HG03135 (cell line): ENCODE results near the gene MPZ.

ENCODE experiments used
- ATAC-seq: cut with Tn5 transposase; IDR thresholded peaks from one replicate; pipeline ENCODE4 v1.9.1; 2021; ENCODE audit warnings: mild to moderate bottlenecking, moderate library complexity; ENCODE audit not compliant: unreplicated experiment

Gene MPZ

GRCh38 chr1:161304927-161305866 is 4.6 kb downstream of the MPZ start:
- no peak for ATAC-seq

GRCh38 chr1:161300478-161300877 is 9.3 kb downstream of the MPZ start:
- ATAC-seq: no peak

GRCh38 chr1:161299347-161299746 is 10.4 kb downstream of the MPZ start:
- ATAC-seq: no peak

GRCh38 chr1:161298116-161298515 is 11.7 kb downstream of the MPZ start:
- ATAC-seq: peak; percentile 54

- no peak for ATAC-seq
Measured at GRCh38 chr1:161297415-161297814, 12.4 kb downstream of the MPZ start.

GRCh38 chr1:161290779-161291178 is 19.0 kb downstream of the MPZ start:
- ATAC-seq: no peak

GRCh38 chr1:161287482-161288054 is 22.2 kb downstream of the MPZ start:
- ATAC-seq: no peak

GRCh38 chr1:161285521-161285920 is 24.2 kb downstream of the MPZ start:
- ATAC-seq: no peak

- no peak for ATAC-seq
Measured at GRCh38 chr1:161285113-161285512, 24.7 kb downstream of the MPZ start.

- ATAC-seq: no peak
Measured at GRCh38 chr1:161282991-161283390, 26.8 kb downstream of the MPZ start.

- ATAC-seq: no peak
Measured at GRCh38 chr1:161274874-161275273, 34.9 kb downstream of the MPZ start.

- ATAC-seq: no peak
Measured at GRCh38 chr1:161273402-161273801, 36.4 kb downstream of the MPZ start.

- ATAC-seq: no peak
Measured at GRCh38 chr1:161267321-161267720, 42.4 kb downstream of the MPZ start.

- no peak for ATAC-seq
Measured at GRCh38 chr1:161266836-161267235, 42.9 kb downstream of the MPZ start.

- ATAC-seq: no peak
Measured at GRCh38 chr1:161266202-161266601, 43.6 kb downstream of the MPZ start.

- no peak for ATAC-seq
Measured at GRCh38 chr1:161265305-161265704, 44.5 kb downstream of the MPZ start.

GRCh38 chr1:161261261-161262235 is 48.2 kb downstream of the MPZ start:
- no peak for ATAC-seq

- ATAC-seq: no peak
Measured at GRCh38 chr1:161260376-161261260, 49.1 kb downstream of the MPZ start.

- ATAC-seq: no peak
Measured at GRCh38 chr1:161259765-161260164, 50.0 kb downstream of the MPZ start.

- ATAC-seq: no peak
Measured at GRCh38 chr1:161259345-161259702, 50.4 kb downstream of the MPZ start.
